D721Med (cell line): ENCODE data around the gene EVX2.

ENCODE experiments used
- DNase-seq: peaks from one replicate; pipeline ENCODE4 v3.0.0; 2011; ENCODE audit warnings: low spot score; ENCODE audit not compliant: insufficient read length
- FAIRE-seq: peaks from 2 replicates; lab custom pipeline; 2011; peaks lifted over from hg19 to GRCh38; lab: Jason Lieb, UNC
- TF ChIP-seq, protein P1 (sequence below): IDR thresholded peaks from 2 replicates; pipeline ENCODE4 v1.5.1; 2012; ENCODE audit warnings: mild to moderate bottlenecking, control low read depth; ENCODE audit not compliant: insufficient read depth; ENCODE audit errors: missing control alignments

The EVX2 gene

DNA sequence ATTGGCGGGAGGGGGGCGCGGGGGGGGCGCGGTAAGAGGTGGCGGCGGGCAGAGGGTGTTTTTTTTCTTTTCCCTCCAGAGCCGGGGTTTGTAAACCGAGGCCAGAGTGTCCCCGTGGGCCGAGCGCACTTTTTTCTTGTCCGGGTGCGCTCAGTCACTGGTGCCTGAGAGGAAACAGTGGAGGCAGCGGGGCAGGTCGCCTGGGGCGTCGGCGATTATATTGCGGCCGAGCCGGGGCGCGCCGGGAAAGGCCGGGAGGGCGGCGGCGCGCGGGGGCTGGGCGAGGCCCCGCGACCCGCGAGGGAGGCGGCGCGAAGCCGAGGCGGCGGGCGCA, 46.0 kb upstream of the EVX2 start:
- TF ChIP-seq, protein P1, sequence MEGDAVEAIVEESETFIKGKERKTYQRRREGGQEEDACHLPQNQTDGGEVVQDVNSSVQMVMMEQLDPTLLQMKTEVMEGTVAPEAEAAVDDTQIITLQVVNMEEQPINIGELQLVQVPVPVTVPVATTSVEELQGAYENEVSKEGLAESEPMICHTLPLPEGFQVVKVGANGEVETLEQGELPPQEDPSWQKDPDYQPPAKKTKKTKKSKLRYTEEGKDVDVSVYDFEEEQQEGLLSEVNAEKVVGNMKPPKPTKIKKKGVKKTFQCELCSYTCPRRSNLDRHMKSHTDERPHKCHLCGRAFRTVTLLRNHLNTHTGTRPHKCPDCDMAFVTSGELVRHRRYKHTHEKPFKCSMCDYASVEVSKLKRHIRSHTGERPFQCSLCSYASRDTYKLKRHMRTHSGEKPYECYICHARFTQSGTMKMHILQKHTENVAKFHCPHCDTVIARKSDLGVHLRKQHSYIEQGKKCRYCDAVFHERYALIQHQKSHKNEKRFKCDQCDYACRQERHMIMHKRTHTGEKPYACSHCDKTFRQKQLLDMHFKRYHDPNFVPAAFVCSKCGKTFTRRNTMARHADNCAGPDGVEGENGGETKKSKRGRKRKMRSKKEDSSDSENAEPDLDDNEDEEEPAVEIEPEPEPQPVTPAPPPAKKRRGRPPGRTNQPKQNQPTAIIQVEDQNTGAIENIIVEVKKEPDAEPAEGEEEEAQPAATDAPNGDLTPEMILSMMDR: no peak
- DNase-seq (no peak), FAIRE-seq (no peak)

DNA sequence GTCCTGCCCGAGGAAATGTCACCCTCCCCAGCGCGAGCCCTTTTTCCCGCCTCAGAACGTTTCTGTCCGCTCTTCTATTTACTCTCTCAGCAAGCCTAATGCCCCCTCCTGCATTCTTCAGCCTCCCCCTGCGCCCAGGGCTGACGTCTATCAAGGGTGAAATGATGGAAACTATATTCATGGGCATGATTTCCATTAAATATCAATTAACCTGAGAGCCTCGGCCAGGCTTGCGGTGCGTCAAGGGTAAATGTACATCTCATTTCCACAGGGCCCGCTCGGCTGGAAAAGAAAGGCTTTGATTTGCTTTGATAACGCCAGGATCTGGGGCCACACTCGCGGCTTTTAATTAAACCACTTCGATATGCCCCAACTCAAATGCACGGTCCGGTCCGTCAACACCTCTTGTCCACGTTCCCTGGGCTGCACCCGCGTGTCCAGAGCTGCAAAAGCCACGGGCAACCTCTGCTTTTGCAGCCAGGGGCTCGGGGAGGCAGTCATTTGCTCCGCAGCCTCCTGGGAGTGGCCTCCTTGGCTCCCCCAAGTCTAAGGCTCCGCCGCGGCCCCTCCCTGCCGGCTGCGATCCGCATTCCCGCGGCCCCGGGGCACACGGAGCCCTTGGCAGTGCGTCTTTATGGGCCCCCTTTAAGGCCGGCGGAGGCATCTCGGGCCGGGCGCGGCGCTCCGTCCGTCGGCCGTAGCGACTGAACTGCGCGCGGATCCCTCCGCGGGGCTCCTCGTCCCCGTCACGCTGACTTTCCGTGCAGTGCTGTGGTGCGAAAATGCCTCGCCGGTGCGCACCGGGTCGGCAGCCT, 45.4 kb upstream of the EVX2 start, which contains the start of gene HOXD8:
Gene HOXD8 (plus strand): TSS at position 724 of the 815 bp plus-strand sequence. CDS start 662 bp downstream, outside the sequence.
- DNase-seq (no peak), FAIRE-seq (no peak)
- TF ChIP-seq, protein P1: no peak

DNA sequence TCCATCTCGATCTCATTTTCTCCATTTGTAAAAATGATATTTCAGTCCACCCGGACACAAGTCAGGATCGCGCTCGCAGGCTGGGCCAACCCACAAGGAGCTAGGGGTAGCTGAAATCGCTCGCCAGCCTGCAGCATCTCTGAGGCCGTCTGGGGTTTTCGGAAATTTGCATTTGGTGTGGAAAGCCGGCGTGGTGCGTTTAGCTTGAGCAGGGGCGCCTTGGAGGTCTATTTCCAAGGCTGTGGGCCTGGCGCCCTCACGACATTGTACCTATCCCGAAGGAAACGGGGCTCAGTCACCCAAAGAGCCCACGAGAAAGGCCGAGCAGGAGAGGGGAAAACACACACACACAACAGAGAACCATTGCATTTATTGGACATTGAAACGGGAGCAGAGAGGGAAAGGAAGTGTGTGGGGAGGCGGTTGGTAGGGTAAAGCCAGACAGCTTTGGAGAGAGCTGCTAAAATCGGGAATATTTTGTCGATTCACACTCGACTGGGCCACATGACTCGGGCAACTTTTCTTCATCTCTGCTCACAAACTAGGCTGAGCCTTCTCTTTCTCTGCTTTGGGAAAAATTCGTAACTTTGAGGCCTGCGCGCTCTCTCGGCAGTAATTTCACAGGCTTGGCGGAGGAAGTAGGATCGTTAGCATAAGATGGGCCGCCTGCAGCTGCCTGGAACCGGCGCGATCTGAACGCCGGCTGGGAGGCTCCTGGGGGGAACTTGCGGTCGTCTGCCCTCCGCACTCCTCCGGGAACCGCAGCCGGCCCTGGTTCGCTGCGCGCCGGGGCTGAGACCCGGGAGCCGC, 44.6 kb upstream of the EVX2 start:
- DNase-seq (no peak), FAIRE-seq (no peak)
- TF ChIP-seq, protein P1: no peak

DNA sequence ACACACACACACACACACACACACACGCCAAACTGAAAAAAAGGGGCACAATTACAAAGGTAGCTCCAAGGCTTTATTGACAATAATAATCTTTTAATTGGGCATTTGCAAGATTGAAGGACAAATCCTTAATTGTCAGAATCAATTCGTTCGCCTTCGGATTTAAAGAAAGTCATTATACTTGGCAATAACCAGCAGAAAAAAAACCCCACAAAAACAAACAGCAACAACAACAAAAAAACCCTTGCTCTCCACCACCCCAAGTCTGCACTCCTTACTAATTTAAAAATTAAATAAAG, 44.0 kb upstream of the EVX2 start:
- TF ChIP-seq, protein P1: no peak
- DNase-seq (no peak), FAIRE-seq (no peak)

DNA sequence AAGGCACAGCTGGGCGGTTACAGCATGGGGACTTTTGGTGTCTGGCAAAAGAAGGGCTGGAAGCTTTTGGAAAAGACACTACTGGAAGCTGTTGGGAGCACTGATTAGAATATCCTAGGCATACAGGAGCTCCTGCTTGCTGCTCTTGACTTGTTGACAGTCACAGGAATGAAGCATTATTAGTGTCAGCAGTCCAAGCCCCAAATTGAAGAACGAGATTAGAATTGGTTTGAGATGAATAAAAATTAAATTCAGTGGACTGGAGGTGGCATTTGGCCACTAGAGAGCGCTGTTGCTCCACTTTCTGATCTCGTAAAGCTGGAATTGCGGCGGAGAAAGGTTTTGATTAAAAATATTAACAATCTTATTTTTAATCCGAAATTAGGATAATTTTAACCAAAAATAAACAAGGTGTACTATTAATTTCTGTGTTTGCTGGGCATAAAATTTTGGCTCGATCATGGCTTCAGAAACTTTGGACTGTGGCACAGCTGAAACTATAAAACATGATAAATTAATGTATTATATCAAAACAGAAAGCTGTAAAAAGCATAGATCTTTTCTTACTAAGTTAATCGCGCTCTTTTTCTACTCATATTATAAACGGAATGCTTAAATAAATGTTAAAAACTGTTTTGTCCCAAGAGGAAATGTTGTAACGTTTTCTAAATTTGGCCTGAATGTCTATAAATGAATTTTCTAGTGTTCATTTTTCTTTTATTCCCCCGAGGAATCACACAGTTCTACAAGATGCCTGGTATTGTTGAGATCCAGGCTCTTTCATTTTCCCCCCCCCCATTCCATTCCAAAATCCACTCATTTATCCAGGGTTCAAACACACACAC, 43.4 kb upstream of the EVX2 start:
- TF ChIP-seq, protein P1: peak; percentile 86
- no peak for FAIRE-seq
- no peak for DNase-seq

DNA sequence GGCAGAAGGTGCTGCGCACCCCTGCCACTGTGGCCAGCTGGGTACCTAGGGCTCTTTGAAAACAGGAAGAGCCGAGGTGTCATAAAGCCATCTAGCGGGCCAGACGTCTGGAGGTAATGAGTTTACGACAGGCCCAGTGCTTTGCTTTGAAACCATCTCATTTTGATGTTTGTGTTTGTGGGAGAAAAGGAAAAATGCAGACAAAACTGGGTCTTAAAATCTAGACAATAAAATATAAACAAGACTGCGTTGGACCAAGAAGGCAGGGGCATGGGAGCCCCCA, 42.0 kb upstream of the EVX2 start:
- TF ChIP-seq, protein P1: no peak
- FAIRE-seq (no peak), DNase-seq (no peak)
